Colonic mucosa (tissue), 4 donors: ENCODE measurements around the gene TP53AIP1. TPM values are rescaled to one million over a fixed set of nuclear protein-coding genes. Genes with fewer than 3 reads are reported as not detected.

Experiments used
- DNase-seq: peaks from one replicate; pipeline ENCODE4 v3.0.0-alpha.2; 2020
- H3K27ac ChIP-seq: fragments of 200-600 bp; one replicate; pipeline ENCODE4 v1.8.0; 2021
- H3K27me3 ChIP-seq: fragments of 200-600 bp; one replicate; pipeline ENCODE4 v1.8.0; 2021
- H3K36me3 ChIP-seq: fragments of 200-600 bp; one replicate; pipeline ENCODE4 v1.8.0; 2021
- H3K4me1 ChIP-seq: fragments of 200-600 bp; one replicate; pipeline ENCODE4 v1.8.0; 2021; ENCODE audit warnings: mild to moderate bottlenecking
- H3K4me3 ChIP-seq: fragments of 200-600 bp; one replicate; pipeline ENCODE4 v1.8.0; 2021
- H3K9ac ChIP-seq, 2 donors: one replicate each; pipeline ENCODE4 v1.7.0; 2013; ENCODE audit warnings: control low read depth in 2 of 2, low read depth in 2 of 2, low read length in 2 of 2
- H3K9me3 ChIP-seq: fragments of 200-600 bp; one replicate; pipeline ENCODE4 v1.8.0; 2021
- CTCF ChIP-seq: fragments of 200-600 bp; IDR thresholded peaks from one replicate; pipeline ENCODE4 v1.8.0; 2022; ENCODE audit warnings: antibody characterized with exemption, mild to moderate bottlenecking
- intact Hi-C: fragments of 100-400 bp; cut with DNase I; formaldehyde crosslinking; loops from one replicate; pipeline ENCODE4 v1.14.1; 2022
- total RNA-seq, 2 donors: library from RNA; stranded (reverse); fragmentation: NEBNext Ultra II Directional in 1 of 2; extraction: Animal tissue kit (Norgen Biotek cat#: 25700) in 1 of 2; gene quantifications; one replicate each; pipeline ENCODE4 v1.2.1, GENCODE V29; 2021
- donor health status: healthy.
- donor health status: DM: no; HTN: no; CAD: no.
- donor health status: DM: no; HTN: no; CAD: no.

Gene TP53AIP1
- total RNA-seq, 2 donors from 2014 or later: 0.12 to 0.19 TPM

GRCh38 chr11:128970598-128971190 is 28.0 kb upstream of the TP53AIP1 start:
- no peak for TF ChIP-seq CTCF
- DNase-seq: no peak
- H3K4me3 ChIP-seq: no peak overlapping the region
- peaks cover 11% of the 10 kb centered on the region for H3K36me3 ChIP-seq
- no peaks in the 10 kb centered on the region for H3K27me3 ChIP-seq
- H3K27ac ChIP-seq: no peak overlapping the region
- no peaks in the 10 kb centered on the region for H3K4me1 ChIP-seq
- intact Hi-C loops: no loop called here
- no peak overlapping the region for H3K9ac ChIP-seq
- no peaks in the 10 kb centered on the region for H3K9me3 ChIP-seq

- no peak for TF ChIP-seq CTCF
- Histone ChIP-seq H3K9ac (no peak overlapping the region), H3K27ac (no peak overlapping the region), H3K36me3 (peaks cover 11% of the 10 kb centered on the region), H3K27me3 (no peaks in the 10 kb centered on the region), H3K4me3 (no peak overlapping the region), H3K9me3 (no peaks in the 10 kb centered on the region), H3K4me1 (no peaks in the 10 kb centered on the region)
- intact Hi-C loops: no loop called here
- DNase-seq: no peak
These were observed 26.2 kb upstream of the TP53AIP1 start for GRCh38 chr11:128968916-128969315.

GRCh38 chr11:128967578-128967977 is 24.9 kb upstream of the TP53AIP1 start:
- no peaks in the 10 kb centered on the region for H3K4me1 ChIP-seq
- H3K27me3 ChIP-seq: no peaks in the 10 kb centered on the region
- no peak overlapping the region for H3K27ac ChIP-seq
- peaks cover 11% of the 10 kb centered on the region for H3K36me3 ChIP-seq
- no peak for TF ChIP-seq CTCF
- DNase-seq: no peak
- H3K9me3 ChIP-seq: no peaks in the 10 kb centered on the region
- intact Hi-C loops: no loop called here
- no peak overlapping the region for H3K9ac ChIP-seq
- H3K4me3 ChIP-seq: no peak overlapping the region

- DNase-seq: no peak
- Histone ChIP-seq H3K27me3 (no peaks in the 10 kb centered on the region), H3K4me3 (no peak overlapping the region), H3K9ac (no peak overlapping the region), H3K4me1 (no peaks in the 10 kb centered on the region), H3K36me3 (peaks cover 11% of the 10 kb centered on the region), H3K9me3 (no peaks in the 10 kb centered on the region), H3K27ac (no peak overlapping the region)
- intact Hi-C loops: no loop called here
- no peak for TF ChIP-seq CTCF
These were observed 22.8 kb upstream of the TP53AIP1 start for GRCh38 chr11:128965485-128965884.

- no peaks in the 10 kb centered on the region for H3K9me3 ChIP-seq
- no peak overlapping the region for H3K4me3 ChIP-seq
- no peak for TF ChIP-seq CTCF
- no peak overlapping the region for H3K9ac ChIP-seq
- no peak for DNase-seq
- peaks cover 8% of the 10 kb centered on the region for H3K36me3 ChIP-seq
- H3K27ac ChIP-seq: no peak overlapping the region
- H3K4me1 ChIP-seq: no peaks in the 10 kb centered on the region
- no peaks in the 10 kb centered on the region for H3K27me3 ChIP-seq
- intact Hi-C loops: no loop called here
These were observed 21.8 kb upstream of the TP53AIP1 start for GRCh38 chr11:128964463-128964930.
